Measurements from ENCODE around the gene AMOTL1. TPM values are rescaled to one million over a fixed set of nuclear protein-coding genes. Genes with fewer than 3 reads are reported as not detected.

AMOTL1 gene
- total RNA-seq, 2 donors from 2014 or later, result 0.06 to 0.34 TPM

DNA sequence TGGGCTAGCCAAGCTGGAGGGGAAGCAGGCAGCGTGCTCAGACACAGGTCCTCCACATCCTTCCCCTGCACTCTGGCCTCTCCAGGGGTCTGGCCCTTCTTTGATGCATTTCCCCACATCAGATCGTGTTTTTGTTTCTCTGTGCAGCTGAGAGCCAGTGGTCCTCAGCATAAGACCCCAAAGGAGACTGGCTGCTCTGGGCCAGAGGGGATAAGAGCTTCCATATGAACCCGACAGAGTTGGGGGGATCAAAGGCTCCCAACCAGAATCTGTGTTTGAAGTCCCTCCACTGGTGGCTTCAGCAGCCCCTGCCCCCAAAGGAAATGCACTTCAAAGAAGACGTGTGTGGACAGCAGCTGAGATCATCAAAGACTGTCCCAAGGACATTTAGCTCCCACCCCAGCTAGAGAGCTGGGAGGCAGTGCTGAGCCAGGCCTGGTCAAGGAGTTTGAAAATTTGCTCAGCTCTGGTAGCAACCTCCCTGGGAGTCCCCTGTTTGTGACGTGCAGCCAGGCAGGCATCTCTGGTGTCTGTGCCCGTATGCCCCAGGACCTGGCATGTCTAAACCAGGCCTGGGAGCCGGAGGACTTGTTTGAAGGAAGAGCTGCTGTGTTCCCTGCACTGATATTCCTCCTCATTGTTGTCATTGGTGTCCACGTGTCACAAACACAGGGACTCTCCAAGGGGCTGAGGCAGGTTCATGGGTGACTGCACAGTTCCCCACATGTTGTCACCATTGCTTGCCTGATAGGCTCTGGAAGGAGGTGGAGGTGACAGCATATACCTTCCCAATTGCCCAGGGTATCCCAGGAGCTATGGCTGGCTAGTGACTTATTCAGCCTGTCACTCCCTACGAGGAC lies 99.0 kb downstream of the AMOTL1 start:
- no peaks in the 10 kb centered on the region for H3K9me3 Mint-ChIP-seq
- no peaks in the 10 kb centered on the region for H3K4me1 Mint-ChIP-seq
- peaks cover 17% of the 10 kb centered on the region for H3K27me3 Mint-ChIP-seq
- H3K27ac Mint-ChIP-seq, result no peak overlapping the region
- no peak overlapping the region for H3K4me3 Mint-ChIP-seq
- H3K36me3 Mint-ChIP-seq (ENCODE audit: low read depth), result no peaks in the 10 kb centered on the region
- ATAC-seq (replicated peaks), result no peak

- no peaks in the 10 kb centered on the region for H3K36me3 Mint-ChIP-seq (ENCODE audit: low read depth)
- no peak for ATAC-seq (replicated peaks)
- no peaks in the 10 kb centered on the region for H3K4me1 Mint-ChIP-seq
- no peak overlapping the region for H3K27ac Mint-ChIP-seq
- no peak overlapping the region for H3K4me3 Mint-ChIP-seq
- H3K9me3 Mint-ChIP-seq, result no peaks in the 10 kb centered on the region
- peaks cover 18% of the 10 kb centered on the region for H3K27me3 Mint-ChIP-seq
Observed at GRCh38 chr11:94868468-94868867, 100.3 kb downstream of the AMOTL1 start.

GRCh38 chr11:94869186-94869585 lies 101.0 kb downstream of the AMOTL1 start:
- Mint-ChIP-seq H3K27ac (no peak overlapping the region), H3K9me3 (no peaks in the 10 kb centered on the region), H3K27me3 (peaks cover 18% of the 10 kb centered on the region), H3K36me3 (ENCODE audit: low read depth) (no peaks in the 10 kb centered on the region), H3K4me1 (no peaks in the 10 kb centered on the region), H3K4me3 (no peak overlapping the region)
- ATAC-seq (replicated peaks), result no peak

DNA sequence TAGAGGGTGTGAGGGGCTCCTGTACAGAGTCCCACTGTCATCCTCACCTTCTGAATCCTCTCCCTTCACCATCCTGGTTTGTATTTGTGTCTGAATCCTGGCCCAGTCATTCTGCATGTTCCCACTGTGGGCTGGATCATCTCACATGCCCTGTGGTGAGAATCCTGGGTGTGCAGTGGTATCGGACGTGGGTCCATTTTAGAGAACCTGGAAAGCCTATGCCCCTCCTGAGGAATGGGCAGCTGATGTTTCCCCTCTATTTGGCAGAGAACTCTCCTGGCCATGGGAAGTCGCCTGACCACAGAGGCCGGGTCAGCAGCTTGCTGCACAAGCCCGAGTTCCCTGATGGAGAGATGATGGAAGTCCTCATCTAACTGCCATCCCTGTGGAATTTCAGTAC lies 102.3 kb downstream of the AMOTL1 start:
- H3K4me1 Mint-ChIP-seq, result no peaks in the 10 kb centered on the region
- peaks cover 21% of the 10 kb centered on the region for H3K27me3 Mint-ChIP-seq
- no peak overlapping the region for H3K27ac Mint-ChIP-seq
- H3K4me3 Mint-ChIP-seq, result no peak overlapping the region
- no peak for ATAC-seq (replicated peaks)
- no peaks in the 10 kb centered on the region for H3K36me3 Mint-ChIP-seq (ENCODE audit: low read depth)
- H3K9me3 Mint-ChIP-seq, result no peaks in the 10 kb centered on the region

GRCh38 chr11:94871491-94872185 lies 103.5 kb downstream of the AMOTL1 start:
- Mint-ChIP-seq H3K4me1 (peaks cover 4% of the 10 kb centered on the region), H3K27ac (no peak overlapping the region), H3K4me3 (no peak overlapping the region), H3K36me3 (ENCODE audit: low read depth) (no peaks in the 10 kb centered on the region), H3K27me3 (peaks cover 17% of the 10 kb centered on the region), H3K9me3 (no peaks in the 10 kb centered on the region)
- ATAC-seq (replicated peaks), result no peak

GRCh38 chr11:94873916-94874540 lies 105.9 kb downstream of the AMOTL1 start:
- Mint-ChIP-seq H3K27ac (no peak overlapping the region), H3K9me3 (no peaks in the 10 kb centered on the region), H3K27me3 (peaks cover 15% of the 10 kb centered on the region), H3K36me3 (ENCODE audit: low read depth) (no peaks in the 10 kb centered on the region), H3K4me1 (peaks cover 8% of the 10 kb centered on the region), H3K4me3 (no peak overlapping the region)
- no peak for ATAC-seq (replicated peaks)

GRCh38 chr11:94876222-94876621 lies 108.1 kb downstream of the AMOTL1 start:
- Mint-ChIP-seq H3K4me1 (peaks cover 8% of the 10 kb centered on the region), H3K27ac (peak overlapping the region; percentile 86)

DNA sequence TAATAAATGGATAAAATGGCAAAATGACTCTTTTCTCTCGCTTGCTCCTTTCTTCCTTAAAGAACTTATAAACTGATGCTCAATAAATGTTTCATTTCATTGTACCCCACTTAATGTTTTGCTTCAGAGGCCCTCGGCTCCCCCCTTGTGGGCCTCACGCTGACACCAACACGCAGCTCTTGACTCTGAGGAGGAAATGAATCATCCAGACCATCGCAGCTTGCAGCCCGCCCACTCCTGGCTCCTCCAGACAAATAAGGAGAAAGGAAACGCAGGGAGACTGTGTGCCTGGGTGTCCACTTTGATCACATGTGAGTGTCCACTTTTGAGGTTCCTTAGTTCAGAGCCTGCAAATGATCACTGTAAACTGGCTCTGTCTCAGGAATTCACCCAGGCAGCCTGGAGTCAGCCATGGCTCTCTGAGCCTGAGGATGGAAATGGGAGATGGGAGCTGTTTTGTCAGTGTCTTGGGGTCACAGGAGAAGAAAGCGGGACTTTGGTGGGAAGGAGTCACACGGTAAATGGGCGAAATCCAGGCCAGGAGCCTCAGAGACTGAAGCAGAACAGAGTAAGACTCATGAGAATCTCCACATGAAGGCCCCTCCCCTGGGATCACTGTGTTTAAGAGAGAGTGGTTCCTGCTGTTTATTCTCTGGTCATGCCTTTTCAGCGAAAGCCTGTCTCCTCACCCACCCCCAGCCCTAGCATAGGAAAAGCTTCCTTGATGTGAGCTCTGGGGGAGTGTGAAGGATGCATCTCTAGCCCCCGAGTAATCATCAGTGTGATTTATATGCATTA lies 108.7 kb downstream of the AMOTL1 start:
- peak overlapping the region; percentile 35 for H3K4me3 Mint-ChIP-seq

More at GRCh38 chr11:94876222-94876621, 108.1 kb downstream of the AMOTL1 start:
- Mint-ChIP-seq H3K27me3 (peaks cover 15% of the 10 kb centered on the region), H3K9me3 (no peaks in the 10 kb centered on the region), H3K36me3 (ENCODE audit: low read depth) (no peaks in the 10 kb centered on the region), H3K4me3 (peak overlapping the region; percentile 35)
- ATAC-seq (replicated peaks), result no peak

GRCh38 chr11:94877443-94878200 lies 109.5 kb downstream of the AMOTL1 start:
- no peak for ATAC-seq (replicated peaks)
- H3K4me3 Mint-ChIP-seq, result no peak overlapping the region
- no peaks in the 10 kb centered on the region for H3K9me3 Mint-ChIP-seq
- peak overlapping the region; percentile 86 for H3K27ac Mint-ChIP-seq
- H3K36me3 Mint-ChIP-seq (ENCODE audit: low read depth), result no peaks in the 10 kb centered on the region
- H3K27me3 Mint-ChIP-seq, result peaks cover 6% of the 10 kb centered on the region
- H3K4me1 Mint-ChIP-seq, result peaks cover 8% of the 10 kb centered on the region

More for the DNA sequence above, 108.7 kb downstream of the AMOTL1 start:
- peaks cover 8% of the 10 kb centered on the region for H3K4me1 Mint-ChIP-seq
- peak; percentile 93 for ATAC-seq (replicated peaks)
- H3K27me3 Mint-ChIP-seq, result peaks cover 11% of the 10 kb centered on the region
- H3K27ac Mint-ChIP-seq, result peak overlapping the region; percentile 86
- H3K36me3 Mint-ChIP-seq (ENCODE audit: low read depth), result no peaks in the 10 kb centered on the region
- no peaks in the 10 kb centered on the region for H3K9me3 Mint-ChIP-seq

- no peaks in the 10 kb centered on the region for H3K9me3 Mint-ChIP-seq
- peaks cover 8% of the 10 kb centered on the region for H3K4me1 Mint-ChIP-seq
- peaks cover 6% of the 10 kb centered on the region for H3K27me3 Mint-ChIP-seq
- no peaks in the 10 kb centered on the region for H3K36me3 Mint-ChIP-seq (ENCODE audit: low read depth)
- no peak for ATAC-seq (replicated peaks)
- H3K4me3 Mint-ChIP-seq, result no peak overlapping the region
- peak overlapping the region; percentile 49 for H3K27ac Mint-ChIP-seq
Observed at GRCh38 chr11:94879006-94879405, 110.8 kb downstream of the AMOTL1 start.

DNA sequence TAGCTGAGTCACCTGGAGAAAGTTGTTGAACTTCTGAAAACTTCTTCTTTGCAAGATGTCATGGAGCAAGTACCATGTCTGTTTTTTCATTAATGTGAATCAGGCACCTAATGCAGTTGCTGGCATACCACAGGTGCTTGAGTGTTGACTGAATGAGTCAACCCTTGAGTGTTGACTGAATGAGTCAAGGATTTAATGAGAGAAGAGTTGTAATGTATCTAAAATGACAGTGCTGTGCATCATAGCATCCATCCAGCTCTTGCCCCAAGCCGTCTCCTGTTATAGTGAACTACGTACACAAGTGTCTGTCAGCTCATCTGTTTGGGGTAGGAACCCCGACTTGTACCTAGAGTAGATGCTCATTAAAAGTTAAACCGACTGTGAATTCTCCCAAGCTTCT lies 112.1 kb downstream of the AMOTL1 start:
- Mint-ChIP-seq H3K27ac (no peak overlapping the region), H3K27me3 (peaks cover 3% of the 10 kb centered on the region), H3K9me3 (no peaks in the 10 kb centered on the region), H3K4me3 (no peak overlapping the region), H3K4me1 (peaks cover 8% of the 10 kb centered on the region), H3K36me3 (ENCODE audit: low read depth) (no peaks in the 10 kb centered on the region)
- peak; percentile 64 for ATAC-seq (replicated peaks)

- ATAC-seq (replicated peaks), result no peak
Observed at GRCh38 chr11:94882931-94883330, 114.8 kb downstream of the AMOTL1 start.

DNA sequence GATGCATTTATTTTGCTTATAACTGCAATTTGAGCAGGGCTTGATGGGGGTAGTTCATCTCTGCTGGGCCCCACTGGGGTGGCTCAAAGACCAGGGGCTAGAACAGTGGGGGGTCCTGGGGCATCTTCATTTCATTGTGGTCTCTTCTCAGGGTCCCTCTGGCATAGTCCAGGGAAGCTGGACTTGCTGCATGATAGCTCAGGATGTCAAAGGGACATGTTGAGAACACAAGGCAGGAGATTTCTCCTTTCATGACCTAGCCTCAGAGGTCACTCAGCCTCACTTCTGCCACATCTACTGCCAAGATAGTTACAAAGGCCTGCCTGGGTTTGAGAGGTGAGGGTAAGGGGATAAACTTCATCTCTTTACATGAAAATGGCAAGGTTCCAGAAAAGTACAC lies 115.7 kb downstream of the AMOTL1 start:
- Mint-ChIP-seq H3K4me1 (no peaks in the 10 kb centered on the region), H3K27ac (no peak overlapping the region), H3K9me3 (peaks cover 11% of the 10 kb centered on the region), H3K36me3 (ENCODE audit: low read depth) (no peaks in the 10 kb centered on the region), H3K27me3 (peaks cover 3% of the 10 kb centered on the region), H3K4me3 (no peak overlapping the region)
- no peak for ATAC-seq (replicated peaks)

More at GRCh38 chr11:94882931-94883330, 114.8 kb downstream of the AMOTL1 start:
- Mint-ChIP-seq H3K4me3 (no peak overlapping the region), H3K27ac (peak overlapping the region; percentile 9), H3K4me1 (no peaks in the 10 kb centered on the region), H3K9me3 (peaks cover 6% of the 10 kb centered on the region), H3K27me3 (peaks cover 3% of the 10 kb centered on the region), H3K36me3 (ENCODE audit: low read depth) (no peaks in the 10 kb centered on the region)

All from activated T-helper 17 cell treated with anti-CD3 and anti-CD28 coated beads, Interleukin-2, amount 50 U/mL, for 72 hours (primary cell).